Kidney capillary endothelial cell (primary cell): ENCODE data around the gene UBASH3B.

ENCODE experiments used
- DNase-seq: peaks from one replicate; pipeline ENCODE4 v3.0.0-alpha.2; 2018; ENCODE audit warnings: low spot score

UBASH3B gene

DNA sequence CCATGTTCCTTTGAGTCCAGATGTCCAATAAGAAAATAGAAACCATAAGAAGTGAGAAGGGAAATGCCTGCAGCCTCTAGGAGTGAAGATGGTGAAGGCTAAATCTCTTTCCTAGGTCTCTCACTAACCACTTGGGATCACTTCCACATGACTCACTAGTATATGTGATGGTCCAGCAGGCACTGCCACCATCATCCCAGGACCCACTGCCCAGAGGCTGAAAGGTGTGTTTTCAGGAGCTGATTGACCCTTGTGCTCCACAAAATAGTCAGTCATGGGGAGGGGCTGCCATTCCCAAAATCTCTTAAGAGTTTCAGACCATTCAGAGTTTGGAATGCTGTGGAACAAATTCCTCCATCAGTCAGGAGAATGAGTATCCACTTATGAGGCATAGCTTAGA is 22.9 kb downstream of the UBASH3B start:
- no peak for DNase-seq

DNA sequence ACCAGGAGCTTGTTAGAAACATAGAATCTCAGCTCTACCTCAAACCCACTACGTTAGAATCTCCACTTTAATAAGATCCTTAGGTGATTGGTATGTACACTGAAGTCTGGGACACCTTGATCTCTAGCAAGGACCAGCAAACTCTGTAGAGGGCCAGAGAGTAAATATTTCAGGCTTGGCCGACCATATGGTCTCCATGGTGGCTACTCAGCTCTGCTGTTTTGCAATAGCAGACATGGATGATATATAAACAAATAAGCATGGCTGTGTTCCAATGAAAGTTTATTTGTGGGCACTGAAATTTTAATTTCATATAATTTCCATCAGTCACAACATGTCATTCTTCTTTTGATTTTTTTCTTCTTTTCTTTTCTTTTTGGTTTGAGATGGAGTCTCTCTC is 23.9 kb downstream of the UBASH3B start:
- DNase-seq, result no peak

DNA sequence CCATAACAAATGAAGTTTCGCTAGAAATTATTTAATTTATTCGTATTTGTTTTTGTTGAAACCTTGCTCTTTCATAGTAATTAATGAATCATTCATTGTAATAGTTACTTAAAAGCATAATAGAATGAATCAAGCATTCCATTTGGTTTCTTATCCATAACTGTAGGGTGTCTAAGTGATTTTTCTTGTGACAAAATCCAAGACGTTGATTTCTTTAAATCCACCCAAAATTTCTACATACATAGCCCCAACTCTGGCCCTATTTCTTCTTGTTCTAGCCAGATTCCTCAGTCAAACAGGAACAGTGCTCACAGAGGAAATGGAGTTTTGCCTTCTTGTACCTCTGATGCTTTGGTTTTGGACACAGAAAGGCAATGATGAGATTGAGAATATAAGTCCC is 25.5 kb downstream of the UBASH3B start:
- no peak for DNase-seq

DNA sequence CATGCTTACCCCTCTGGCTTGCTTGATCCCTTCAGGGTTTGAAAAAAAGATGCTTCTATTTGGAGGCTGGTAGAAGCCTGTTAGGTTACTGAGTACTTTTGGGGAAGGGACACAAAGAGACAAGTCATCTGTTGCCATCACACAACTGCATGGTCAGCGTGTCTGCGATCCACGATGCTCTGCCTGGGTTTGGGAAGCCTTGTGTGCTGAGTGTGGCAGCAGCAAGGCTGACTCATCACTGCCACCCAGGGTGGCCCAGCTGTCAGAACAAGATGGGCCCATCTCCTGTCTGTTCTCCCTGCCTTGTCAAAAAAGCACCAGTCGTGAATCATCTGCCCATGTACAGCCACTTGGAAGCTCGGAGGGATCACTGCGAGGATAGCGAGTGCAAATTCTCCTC is 26.2 kb downstream of the UBASH3B start:
- no peak for DNase-seq

DNA sequence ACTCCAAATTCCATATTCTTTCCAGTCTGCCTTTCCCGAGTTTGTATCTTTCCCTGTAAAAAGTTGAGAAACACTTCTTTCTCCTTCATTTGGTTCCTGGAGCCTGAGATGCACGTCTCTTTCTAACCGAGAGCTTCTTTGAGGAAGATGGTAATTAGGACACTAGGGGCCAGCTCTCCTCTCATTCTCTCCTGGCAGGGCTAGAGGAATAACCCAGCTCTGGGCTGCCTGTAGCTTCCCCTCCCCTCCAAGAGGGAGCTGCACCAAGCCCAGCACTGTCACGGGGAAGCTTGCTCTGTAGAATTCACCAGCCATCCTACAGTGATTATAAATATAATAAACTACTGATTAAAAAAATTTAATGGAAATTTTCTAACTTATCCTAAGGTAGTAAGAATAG is 26.9 kb downstream of the UBASH3B start:
- no peak for DNase-seq

DNA sequence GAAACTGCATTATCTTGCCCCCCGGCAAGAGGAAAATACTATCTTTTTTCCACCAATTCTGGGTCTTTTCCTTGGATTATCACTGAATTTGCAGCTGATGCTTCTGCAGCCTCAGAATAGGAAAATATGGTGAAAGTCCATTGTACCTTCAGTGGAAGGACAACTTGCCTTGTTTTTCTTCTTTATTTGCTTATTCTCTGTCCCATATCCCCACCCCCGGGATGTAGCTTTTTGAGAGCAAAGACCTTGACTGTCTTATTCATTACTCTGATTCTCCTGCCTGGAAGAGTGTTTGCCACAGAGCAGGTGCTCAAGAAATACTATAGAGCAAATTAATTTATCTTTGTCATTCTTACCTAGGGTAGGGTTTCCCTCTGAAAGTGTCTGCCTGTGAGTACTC is 29.5 kb downstream of the UBASH3B start:
- DNase-seq, result no peak

DNA sequence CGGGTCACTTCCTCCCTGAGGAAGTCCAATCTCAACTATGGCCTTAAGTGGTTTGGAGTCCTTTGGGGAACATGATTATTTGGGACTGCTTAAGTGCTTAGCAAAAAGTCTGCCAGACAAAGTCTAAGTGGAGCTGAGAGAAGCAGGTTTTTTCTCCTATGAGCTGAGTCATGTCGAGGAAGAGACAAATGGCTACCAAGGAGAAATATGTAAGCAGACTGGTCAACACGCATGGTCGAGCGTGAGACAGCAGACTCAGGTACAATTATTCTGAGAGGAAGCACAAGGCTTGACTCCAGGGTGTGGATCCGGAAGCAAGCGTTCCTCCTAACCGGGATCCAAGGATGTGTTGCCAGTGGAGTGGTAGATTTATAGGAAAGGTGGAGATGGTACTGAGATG is 30.6 kb downstream of the UBASH3B start:
- DNase-seq, result no peak

DNA sequence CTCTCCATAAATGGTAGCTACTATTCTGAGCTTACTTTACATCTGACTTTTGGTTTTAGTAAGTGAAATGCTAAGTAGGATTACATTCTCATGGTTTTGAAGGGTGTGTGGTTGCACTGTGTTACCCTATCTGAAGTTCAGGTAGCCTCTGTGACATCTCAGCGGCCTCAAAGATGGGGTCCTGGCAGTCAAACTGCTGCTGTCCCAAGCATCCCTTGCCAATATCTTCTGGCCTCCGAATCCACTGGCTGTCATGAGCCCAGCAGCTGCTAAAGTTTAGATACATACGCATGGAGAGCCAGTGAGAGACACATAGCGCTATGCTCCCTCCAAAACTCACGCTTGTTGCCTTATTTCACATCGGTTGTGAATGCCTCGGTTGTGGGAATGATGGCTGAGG is 34.9 kb downstream of the UBASH3B start:
- no peak for DNase-seq

DNA sequence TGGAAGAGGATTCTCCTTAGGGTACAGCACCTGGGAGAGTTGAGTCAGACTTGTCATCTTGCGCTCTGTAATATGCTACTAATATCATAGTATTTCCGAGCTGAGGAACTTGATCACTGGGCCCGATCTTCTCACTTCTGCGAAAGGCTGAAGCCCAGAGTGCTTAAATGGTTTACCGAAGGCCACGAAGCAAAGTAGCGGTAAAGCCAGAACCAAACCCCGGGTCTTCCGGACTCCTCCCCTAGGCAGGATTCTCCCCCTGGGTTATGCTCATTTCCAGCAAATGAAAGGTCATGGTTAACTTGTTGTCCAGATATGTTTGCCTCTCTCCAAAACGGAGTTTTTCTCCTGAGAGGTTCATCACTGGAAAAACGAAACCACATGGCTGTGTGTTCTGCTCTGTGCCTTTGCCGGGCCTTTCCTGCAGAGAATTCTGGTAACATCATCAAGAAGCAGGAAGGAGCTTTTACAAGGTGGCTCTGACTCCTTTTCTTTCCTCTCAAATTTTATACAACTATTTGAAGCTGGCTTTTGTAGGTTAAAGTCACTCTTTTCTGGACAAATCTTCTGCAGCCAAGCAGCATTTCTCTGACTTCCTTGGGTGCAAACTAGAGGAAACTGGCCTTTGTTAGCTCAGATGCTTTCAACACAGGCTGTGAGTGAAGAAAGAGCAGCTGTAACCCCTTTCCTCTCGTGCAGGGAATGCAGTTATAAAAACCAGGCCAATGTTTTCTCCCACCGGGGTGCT is 35.5 kb downstream of the UBASH3B start:
- DNase-seq, result no peak

DNA sequence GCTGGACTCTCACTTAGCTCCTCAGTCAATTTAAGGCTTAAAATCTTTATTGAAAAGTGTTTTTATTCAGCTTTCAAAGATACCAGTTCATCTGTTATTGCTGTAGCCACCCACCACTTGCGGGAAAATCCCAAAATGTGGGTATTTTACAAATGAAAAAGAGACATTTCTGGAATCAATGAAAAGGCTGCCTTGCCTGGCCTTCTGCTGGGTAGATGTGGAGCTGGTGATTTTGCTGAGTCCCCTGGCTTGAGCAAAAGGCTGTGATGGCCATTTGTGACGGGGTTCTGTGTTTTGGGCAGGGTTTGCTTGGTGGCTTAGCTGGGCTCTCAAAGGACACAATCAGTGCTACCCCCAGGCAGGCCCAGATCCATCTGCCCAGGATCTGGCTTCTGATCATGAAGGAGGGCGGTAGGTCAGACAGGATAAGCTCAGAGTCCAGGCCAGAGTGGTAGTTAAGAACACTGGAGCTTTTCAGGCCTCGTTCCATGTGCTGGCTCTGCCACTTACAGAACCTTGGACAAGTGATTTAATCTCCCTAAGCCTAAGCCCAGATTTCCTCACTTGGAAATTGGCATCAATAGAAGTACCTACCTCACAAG is 36.1 kb downstream of the UBASH3B start:
- DNase-seq, result no peak

DNA sequence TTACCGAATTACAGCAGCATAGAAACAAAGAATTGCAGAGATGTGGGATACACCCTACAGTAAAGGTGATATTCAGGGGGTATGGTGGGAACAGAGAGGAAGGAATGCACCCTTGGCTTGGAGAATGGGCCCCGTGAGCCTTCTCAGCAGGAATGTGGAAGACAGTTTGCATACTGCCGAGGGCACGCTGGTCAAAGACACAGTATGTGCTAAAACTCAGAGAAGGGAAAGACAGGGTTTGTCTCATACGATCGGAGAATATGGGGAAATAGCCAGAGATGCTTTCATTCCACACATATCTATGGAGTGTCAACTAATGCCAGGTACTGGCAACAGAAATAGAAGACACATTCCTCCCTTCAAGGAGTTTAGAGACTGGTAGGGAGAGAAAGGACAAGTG is 36.9 kb downstream of the UBASH3B start:
- no peak for DNase-seq

DNA sequence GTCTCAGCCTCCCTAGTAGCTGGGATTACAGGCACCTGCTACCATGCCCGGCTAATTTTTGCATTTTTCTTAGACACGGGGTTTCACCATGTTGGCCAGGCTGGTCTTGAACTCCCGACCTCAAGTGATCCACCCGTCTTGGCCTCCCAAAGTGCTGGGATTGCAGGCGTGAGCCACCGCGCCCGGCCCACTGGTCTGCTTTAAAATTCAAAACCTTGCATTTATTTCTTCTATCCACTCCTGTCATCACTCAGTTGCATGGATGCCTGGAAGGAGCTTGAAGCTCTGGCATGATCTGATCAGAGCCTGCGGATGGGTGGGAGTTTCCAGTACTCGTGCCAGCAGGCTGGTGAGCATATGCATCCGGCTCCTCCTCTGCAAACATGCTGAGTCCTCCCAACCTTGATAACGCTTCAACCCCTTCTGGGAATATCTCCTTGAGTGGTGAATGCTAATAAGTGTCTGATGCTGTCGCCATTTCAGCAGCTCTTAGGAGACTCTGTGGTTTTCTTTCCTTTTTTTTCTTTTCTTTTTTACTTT is 39.6 kb downstream of the UBASH3B start:
- no peak for DNase-seq

DNA sequence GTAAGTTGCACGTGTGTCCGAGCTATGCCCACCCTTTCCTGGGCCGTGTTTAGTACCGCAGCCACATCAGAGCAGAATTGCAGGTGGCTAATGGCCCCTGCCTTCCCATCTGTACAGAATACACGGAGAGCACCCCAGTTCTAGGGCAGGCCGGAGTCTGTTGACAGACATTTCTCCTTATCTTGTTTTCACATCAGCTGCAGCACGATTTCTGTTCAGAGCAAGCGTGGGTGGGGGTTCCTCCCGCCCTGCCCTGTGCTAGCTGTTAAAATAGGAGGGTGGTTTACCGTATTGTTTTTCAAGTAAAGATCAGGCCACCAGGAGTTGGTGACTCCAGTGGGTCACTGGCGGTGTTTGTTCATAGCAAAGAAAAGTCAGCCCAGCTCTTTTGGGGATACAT is 41.1 kb downstream of the UBASH3B start:
- no peak for DNase-seq

DNA sequence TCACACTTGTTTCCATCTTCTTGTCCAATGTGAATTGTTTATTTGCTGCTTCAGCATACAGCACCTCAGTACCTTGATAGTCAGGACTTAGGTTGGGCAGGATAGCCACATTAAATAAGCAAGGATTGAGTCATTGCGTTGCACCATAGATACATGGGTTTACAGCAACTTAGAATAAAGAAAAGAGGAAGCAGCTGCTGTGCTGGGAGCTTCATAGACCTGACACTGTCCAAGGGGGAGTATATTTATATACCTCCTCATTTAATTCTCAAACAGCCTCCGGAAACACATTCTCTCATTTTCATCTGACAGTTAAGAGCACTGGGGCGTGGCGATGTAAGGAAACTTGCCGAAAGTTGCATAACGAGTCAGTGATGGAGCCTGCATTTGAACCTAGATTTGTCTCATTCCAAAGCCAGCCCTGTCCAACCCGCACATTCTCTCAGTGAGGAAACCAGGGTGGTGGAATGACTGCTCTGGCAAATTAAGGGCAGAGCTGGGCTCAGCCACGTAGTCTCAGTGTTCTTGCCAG is 42.2 kb downstream of the UBASH3B start:
- no peak for DNase-seq

DNA sequence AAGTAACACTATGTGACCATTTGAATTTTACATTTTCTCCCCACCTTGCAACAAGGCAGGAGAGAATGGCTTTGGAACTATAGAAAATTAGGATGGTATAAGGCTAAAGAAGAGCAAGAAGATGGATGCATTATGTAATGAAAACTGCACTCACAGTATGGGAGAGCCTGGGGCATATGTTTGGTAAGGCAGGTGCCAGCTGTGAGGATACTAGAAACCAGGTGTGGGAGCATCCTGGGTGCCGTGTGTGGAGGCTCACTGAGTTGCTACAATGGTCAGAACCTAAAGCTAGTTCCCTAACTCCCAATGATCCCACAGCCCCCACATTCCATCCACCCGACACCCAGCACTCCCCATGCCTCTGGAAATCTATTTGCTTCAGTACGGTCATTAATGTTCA is 42.9 kb downstream of the UBASH3B start:
- DNase-seq, result no peak

DNA sequence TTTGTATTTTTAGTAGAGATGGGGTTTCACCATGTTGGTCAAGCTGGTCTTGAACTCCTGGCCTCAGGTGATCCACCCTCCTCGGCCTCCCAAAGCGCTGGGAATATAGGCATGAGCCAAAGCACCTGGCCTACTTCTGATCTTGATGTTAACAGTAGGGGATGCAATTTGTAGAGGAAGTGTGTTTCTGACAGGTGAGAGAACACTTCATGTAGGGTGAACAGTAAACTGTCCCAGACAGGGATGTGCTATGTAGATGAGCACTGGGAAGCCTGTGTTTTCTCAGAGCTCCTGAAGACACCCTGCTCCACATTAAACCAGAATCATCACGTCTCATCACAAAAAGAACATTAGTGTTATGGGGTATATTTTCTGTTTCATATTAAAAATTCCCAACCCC is 45.1 kb downstream of the UBASH3B start:
- no peak for DNase-seq

DNA sequence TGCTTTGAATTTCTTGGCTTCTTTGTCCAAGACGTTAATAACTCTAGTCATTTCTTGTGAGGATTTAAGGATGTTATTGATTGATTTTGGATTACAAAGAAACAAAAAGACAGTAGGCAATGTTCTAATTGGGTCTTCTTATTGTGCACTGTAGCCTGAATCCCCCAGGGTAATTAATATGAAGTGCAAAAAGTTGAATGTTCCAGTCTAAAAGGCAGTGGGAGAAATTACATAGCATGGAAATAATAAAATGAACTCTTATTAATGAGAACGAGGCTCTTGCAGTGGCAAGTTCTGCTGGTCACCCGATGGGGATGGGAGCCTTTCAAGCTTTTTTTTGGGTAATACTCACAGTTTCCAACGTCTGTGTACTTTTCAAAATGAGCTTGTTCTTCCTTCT is 45.6 kb downstream of the UBASH3B start:
- DNase-seq, result no peak

DNA sequence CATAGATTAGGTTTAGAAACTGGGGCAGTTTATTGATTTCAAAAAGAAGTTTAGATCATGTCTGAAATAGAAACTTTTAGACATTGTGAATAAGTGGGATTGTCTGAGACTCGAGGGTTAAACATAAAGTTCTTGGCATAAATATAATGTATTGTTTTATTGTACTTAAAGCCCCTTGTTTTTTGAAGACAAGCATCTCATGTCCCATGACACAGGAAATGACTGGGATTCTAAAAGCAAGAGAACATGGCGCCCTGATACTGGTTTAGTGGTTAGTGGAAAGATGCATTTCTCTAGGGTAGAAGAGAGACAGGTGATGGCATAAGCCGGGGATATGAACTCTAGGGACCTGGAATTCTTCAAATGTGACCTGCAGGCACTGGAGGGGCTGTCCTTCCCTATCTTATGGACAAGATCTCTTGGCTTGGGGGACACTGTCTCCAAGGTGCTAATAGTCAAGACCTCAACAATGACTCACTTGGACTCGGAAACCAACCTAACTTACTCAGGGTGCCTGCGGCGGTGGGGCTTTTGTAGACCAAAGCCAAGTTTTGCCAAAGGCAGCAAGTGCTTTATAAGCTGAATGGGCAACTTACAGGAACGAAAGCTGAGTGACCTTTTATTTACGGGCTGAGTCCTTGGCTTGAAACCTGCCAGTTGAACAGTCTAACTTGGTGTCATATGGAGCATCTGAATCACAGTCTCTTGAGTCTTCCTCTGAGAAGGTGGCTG is 48.2 kb downstream of the UBASH3B start:
- DNase-seq, result no peak

DNA sequence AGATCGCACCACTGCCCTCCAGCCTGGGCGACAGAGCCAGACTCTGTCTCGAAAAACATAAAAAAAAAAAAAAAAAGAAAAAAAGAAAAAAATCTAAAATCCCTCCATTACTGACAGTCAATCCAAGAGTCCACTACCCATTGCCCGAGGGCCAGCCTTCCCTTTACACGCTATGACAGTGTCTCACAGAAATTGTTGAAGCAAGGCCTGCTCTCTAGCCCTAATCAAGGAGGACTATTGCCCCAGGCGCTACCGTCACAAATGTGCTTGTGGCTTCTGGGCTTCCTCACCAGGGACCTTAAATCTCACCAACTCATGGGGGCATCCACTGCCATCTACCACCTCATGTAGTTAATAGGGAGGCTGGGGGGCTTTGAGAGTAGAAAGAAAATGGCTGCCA is 49.9 kb downstream of the UBASH3B start:
- no peak for DNase-seq

DNA sequence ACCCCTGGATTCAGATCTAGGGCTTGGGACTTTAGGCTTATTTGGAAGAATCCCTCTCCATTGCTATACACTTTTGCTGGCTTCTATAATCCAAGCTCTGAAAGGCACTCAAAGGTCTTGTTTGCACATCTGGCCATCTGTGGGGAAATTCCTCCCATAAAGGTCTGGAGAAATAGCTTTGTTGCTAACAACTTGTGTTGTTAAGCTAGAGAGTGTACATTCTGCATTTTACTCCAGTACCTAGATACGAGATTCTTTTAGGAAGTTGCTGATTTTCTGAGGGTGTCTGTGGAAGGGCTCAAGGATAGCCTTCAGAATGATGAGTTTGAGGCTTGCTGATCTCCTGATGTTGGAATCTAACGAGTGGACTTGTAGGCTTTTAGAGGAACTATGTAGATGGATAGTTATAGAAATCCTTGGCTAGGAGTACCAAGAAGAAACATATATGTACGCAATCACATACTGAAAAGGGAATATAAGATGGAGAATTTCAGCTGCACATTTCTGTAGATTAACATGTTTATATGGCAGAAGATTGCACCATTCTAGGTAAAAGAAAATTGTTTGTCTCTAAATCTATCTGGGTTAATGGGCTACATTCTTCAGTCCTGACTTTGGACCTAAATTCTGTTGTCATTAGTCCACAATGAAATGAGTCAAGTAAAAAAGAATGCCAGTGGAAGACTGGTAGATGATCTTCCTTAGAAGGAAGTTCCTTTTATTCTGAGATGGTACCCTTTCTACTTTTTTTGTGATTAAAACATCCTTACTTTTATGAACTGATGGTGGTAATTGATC is 51.0 kb downstream of the UBASH3B start:
- no peak for DNase-seq

DNA sequence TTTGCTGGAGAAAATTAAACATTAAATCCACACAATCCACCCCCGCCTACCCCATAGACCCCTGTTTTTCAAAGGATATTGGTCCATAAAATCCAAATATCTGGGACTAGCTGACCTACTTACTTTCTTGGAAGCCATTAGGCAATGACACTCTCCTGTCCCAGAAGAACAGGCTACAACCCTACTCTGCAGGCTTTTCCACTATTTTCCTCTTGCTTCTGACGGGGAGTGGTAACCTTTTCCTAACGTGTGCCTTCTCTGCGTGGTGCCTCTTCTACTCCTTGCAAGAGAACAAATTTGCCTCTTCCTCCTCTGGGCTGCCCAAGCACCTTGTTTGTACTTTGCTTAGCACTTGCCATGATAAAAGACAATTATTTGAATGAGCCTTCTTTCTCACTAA is 51.6 kb downstream of the UBASH3B start:
- no peak for DNase-seq

DNA sequence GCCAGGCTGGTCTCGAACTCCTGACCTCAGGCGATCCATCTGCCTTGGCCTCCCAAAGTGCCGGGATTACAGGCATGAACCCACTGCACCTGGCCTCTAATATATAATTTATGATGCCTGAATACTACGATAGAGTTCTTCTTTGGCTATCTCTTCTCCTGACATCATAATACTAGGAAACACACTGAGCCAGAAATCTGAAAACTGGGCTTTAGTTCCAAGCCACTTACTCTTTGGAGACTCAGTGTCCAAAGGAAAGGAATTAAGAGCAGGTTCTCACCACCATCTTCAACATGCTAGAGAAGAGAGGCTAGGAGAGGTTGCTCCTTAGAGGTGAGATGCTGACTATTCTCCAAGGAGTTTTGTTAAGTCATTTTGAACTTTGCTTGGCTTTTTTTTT is 52.4 kb downstream of the UBASH3B start:
- DNase-seq, result no peak
